Neural cell (in vitro differentiated cells): ENCODE results near the gene WASF1. TPM values are rescaled to one million over a fixed set of nuclear protein-coding genes. Genes with fewer than 3 reads are reported as not detected.

Experiments
- H2AFZ ChIP-seq: fragments of 200-600, 300-800 bp; sonication (generic), shearing (Covaris generic); 2 replicates; pipeline ENCODE4 v1.6.0; 2014; ENCODE audit warnings: low read depth, mild to moderate bottlenecking, antibody characterized with exemption, low read length, moderate library complexity
- H3F3A ChIP-seq: fragments of 200-600 bp; shearing (Covaris generic); 2 replicates; pipeline ENCODE4 v1.6.1; 2016; ENCODE audit warnings: mild to moderate bottlenecking, moderate library complexity, mixed read lengths, antibody characterized with exemption, low read length; ENCODE audit not compliant: insufficient read depth, poor library complexity, severe bottlenecking
- H3K27ac ChIP-seq: fragments of 200-600, 300-800 bp; sonication (generic), shearing (Covaris generic); 2 replicates; pipeline ENCODE4 v1.5.1; 2014; ENCODE audit warnings: mild to moderate bottlenecking, low read length, moderate library complexity
- H3K27me3 ChIP-seq: fragments of 300-800, 200-600 bp; sonication (generic), shearing (Covaris generic); 2 replicates; pipeline ENCODE4 v1.6.0; 2014; ENCODE audit warnings: mild to moderate bottlenecking, low read depth, low read length, moderate library complexity; ENCODE audit not compliant: insufficient read depth
- H3K36me3 ChIP-seq: fragments of 300-800, 200-600 bp; sonication (generic), shearing (Covaris generic); 2 replicates; pipeline ENCODE4 v1.5.1; 2014; ENCODE audit warnings: mild to moderate bottlenecking, antibody characterized with exemption, low read length, moderate library complexity; ENCODE audit not compliant: insufficient read depth
- H3K4me2 ChIP-seq: fragments of 300-800, 200-600 bp; sonication (generic), shearing (Covaris generic); 2 replicates; pipeline ENCODE4 v1.6.0; 2014; ENCODE audit warnings: mild to moderate bottlenecking, low read length
- H3K4me3 ChIP-seq: fragments of 300-800, 200-600 bp; sonication (generic), shearing (Covaris generic); 2 replicates; pipeline ENCODE4 v1.5.1; 2014; ENCODE audit warnings: mild to moderate bottlenecking, low read length, moderate library complexity
- H3K79me2 ChIP-seq: fragments of 200-600 bp; shearing (Covaris generic); replicated peaks from 2 replicates; pipeline ENCODE4 v1.6.0; 2014; ENCODE audit warnings: mild to moderate bottlenecking, low read length, moderate library complexity; ENCODE audit not compliant: insufficient read depth
- H3K9ac ChIP-seq: fragments of 300-800, 200-600 bp; sonication (generic), shearing (Covaris generic); 2 replicates; pipeline ENCODE4 v1.6.1; 2016; ENCODE audit warnings: mild to moderate bottlenecking, low read length, mixed read lengths
- H3K9me2 ChIP-seq: fragments of 200-600 bp; shearing (Covaris generic); 2 replicates; pipeline ENCODE4 v1.6.1; 2016; ENCODE audit warnings: mild to moderate bottlenecking, low read length, mixed read lengths; ENCODE audit not compliant: insufficient read depth
- H3K9me3 ChIP-seq: fragments of 200-600, 300-800 bp; sonication (generic), shearing (Covaris generic); 2 replicates; pipeline ENCODE4 v1.6.1; 2016; ENCODE audit warnings: mild to moderate bottlenecking, mixed run types, low read length, moderate library complexity, mixed read lengths
- H4K20me1 ChIP-seq: fragments of 200-600 bp; shearing (Covaris generic); 2 replicates; pipeline ENCODE4 v1.6.1; 2016; ENCODE audit warnings: mild to moderate bottlenecking, mixed run types; ENCODE audit not compliant: insufficient read depth
- CTCF ChIP-seq: fragments of 450-650 bp; IDR thresholded peaks from 2 replicates; pipeline ENCODE4 v1.5.1; 2014; ENCODE audit warnings: antibody characterized with exemption, mild to moderate bottlenecking, moderate library complexity; ENCODE audit not compliant: poor library complexity, severe bottlenecking
- EP300 ChIP-seq: fragments of 450-650 bp; conservative IDR thresholded peaks from 2 replicates; pipeline ENCODE4 v1.6.1; 2014; ENCODE audit warnings: antibody characterized with exemption, mild to moderate bottlenecking, moderate library complexity; ENCODE audit not compliant: poor library complexity, severe bottlenecking
- EZH2 ChIP-seq: fragments of 200-600, 300-800 bp; shearing (Covaris generic), sonication (generic); IDR thresholded peaks from 2 replicates; pipeline ENCODE4 v1.6.1; 2014; ENCODE audit warnings: antibody characterized with exemption, low read length, borderline replicate concordance, mild to moderate bottlenecking; ENCODE audit not compliant: insufficient read depth, poor library complexity, severe bottlenecking
- MXI1 ChIP-seq: fragments of 450-650 bp; conservative IDR thresholded peaks from 2 replicates; pipeline ENCODE4 v1.6.1; 2014; ENCODE audit warnings: antibody characterized with exemption, mild to moderate bottlenecking; ENCODE audit not compliant: poor library complexity, severe bottlenecking
- POLR2AphosphoS5 ChIP-seq: IDR thresholded peaks from 2 replicates; pipeline ENCODE4 v1.6.1; 2012
- RAD21 ChIP-seq: fragments of 450-650 bp; conservative IDR thresholded peaks from 2 replicates; pipeline ENCODE4 v1.6.1; 2014; ENCODE audit warnings: antibody characterized with exemption, mild to moderate bottlenecking, moderate library complexity
- REST ChIP-seq: IDR thresholded peaks from 2 replicates; pipeline ENCODE4 v1.6.1; 2012; ENCODE audit warnings: borderline replicate concordance
- SMC3 ChIP-seq: fragments of 450-650 bp; conservative IDR thresholded peaks from 2 replicates; pipeline ENCODE4 v1.6.1; 2014; ENCODE audit warnings: antibody characterized with exemption, mild to moderate bottlenecking, moderate library complexity; ENCODE audit not compliant: poor library complexity
- TAF1 ChIP-seq: IDR thresholded peaks from 2 replicates; pipeline ENCODE4 v1.6.1; 2012; ENCODE audit warnings: low read depth
- polyA plus RNA-seq: library from polyadenylated mRNA; depleted of rRNA; stranded (reverse); fragments of >200 nt; gene quantifications from 2 replicates; pipeline ENCODE4 v1.2.3, GENCODE V29; 2014

The WASF1 gene
- polyA plus RNA-seq, 1 donor from 2014 or later: 89.7 TPM

- Histone ChIP-seq H3K9me3 (no peaks in the 10 kb centered on the region), H3K27ac (no peak overlapping the region), H3K36me3 (peaks cover 9% of the 10 kb centered on the region), H2AFZ (no peak overlapping the region), H3K4me2 (no peak overlapping the region), H3K27me3 (no peaks in the 10 kb centered on the region), H3K9ac (no peak overlapping the region), H3K4me3 (no peak overlapping the region), H3K9me2 (no peaks in the 10 kb centered on the region), H3F3A (no peaks in the 10 kb centered on the region), H4K20me1 (no peaks in the 10 kb centered on the region), H3K79me2 (no peaks in the 10 kb centered on the region)
- TF ChIP-seq SMC3: no peak
- no peak for TF ChIP-seq TAF1
- TF ChIP-seq CTCF: no peak
- no peak for TF ChIP-seq MXI1
- no peak for TF ChIP-seq POLR2AphosphoS5
Measured at GRCh38 chr6:110093981-110094380, 85.5 kb downstream of the WASF1 start.

- H3K4me3 ChIP-seq: no peak overlapping the region
- no peak overlapping the region for H2AFZ ChIP-seq
- no peaks in the 10 kb centered on the region for H3K27me3 ChIP-seq
- H3K27ac ChIP-seq: no peak overlapping the region
- no peaks in the 10 kb centered on the region for H4K20me1 ChIP-seq
- H3K36me3 ChIP-seq: peaks cover 5% of the 10 kb centered on the region
- no peak overlapping the region for H3K9ac ChIP-seq
- no peaks in the 10 kb centered on the region for H3F3A ChIP-seq
- no peaks in the 10 kb centered on the region for H3K9me3 ChIP-seq
- H3K4me2 ChIP-seq: no peak overlapping the region
- H3K79me2 ChIP-seq: no peaks in the 10 kb centered on the region
- TF ChIP-seq REST (no peak), CTCF (no peak), EP300 (no peak), POLR2AphosphoS5 (no peak), MXI1 (no peak), EZH2 (no peak), TAF1 (no peak), RAD21 (no peak), SMC3 (no peak)
- no peaks in the 10 kb centered on the region for H3K9me2 ChIP-seq
Measured at GRCh38 chr6:110090876-110091275, 88.6 kb downstream of the WASF1 start.
